NCI-H1436 treated with DMSO at 0.1 percent for 48 hours (cell line): Measurements from ENCODE around the gene C19orf38.
"Not testable (repeated sequence)": the region's sequence is repeated elsewhere in the genome, so short reads cannot be mapped to it uniquely, and the experiment has no call there.

Experiments used
- DNase-seq: peaks from one replicate; lab custom pipeline; 2025; lab: John Stamatoyannopoulos, UW

The C19orf38 gene

DNA sequence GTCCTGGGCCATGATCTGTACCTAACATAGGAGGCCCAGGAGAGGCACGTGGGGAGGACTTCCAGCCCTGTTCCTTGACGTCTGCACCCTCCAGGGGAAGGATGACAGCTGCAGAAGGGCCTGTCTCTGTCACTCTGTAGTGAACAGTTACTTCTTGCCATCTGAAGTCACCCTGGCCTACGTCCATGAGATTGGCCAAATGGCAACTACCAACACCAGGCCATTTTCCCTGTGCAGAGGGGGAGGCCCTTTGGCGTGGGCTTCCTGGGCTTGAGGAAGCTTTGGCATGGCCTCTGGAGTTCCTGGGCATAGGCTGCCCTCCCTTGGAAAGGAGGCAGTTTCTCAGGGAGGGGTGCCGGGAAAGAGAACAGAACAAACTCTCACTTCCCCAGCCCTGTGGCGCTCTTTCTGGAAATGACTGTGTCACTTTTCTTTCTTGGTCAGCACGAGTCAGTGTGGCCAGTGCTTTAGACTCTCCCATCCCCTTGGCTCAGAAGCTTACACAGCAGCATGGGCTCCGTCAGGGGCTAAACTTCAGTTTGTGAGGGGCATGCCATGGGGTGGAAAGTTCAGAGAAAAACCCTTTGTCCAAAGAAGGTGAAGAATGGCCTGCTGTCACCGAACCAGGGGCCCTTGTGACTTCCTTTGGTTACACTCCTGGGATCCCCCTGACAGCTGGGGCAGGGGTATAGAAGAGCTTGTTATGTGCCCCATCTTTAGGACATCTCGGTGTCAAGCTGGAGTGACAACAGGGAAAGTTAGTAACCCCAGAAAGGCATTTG is 28.4 kb downstream of the C19orf38 start:
- no peak for DNase-seq

DNA sequence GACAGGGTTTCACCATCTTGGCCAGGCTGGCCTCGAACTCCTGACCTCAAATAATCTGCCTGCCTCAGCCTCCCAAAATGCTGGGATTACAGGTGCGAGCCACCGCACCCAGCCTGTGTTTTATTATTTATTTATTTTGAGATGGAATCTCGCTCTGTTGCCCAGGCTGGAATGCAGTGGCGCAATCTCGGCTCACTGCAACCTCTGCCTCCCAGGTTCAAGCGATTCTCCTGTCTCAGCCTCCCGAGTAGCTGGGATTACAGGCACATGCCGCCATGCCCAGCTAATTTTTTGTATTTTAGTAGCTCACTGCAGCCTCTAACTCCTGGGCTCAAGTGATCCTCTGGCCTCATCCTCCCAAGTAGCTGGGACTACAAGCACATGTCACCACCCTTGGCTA is 29.4 kb downstream of the C19orf38 start:
- DNase-seq = not testable (repeated sequence)

DNA sequence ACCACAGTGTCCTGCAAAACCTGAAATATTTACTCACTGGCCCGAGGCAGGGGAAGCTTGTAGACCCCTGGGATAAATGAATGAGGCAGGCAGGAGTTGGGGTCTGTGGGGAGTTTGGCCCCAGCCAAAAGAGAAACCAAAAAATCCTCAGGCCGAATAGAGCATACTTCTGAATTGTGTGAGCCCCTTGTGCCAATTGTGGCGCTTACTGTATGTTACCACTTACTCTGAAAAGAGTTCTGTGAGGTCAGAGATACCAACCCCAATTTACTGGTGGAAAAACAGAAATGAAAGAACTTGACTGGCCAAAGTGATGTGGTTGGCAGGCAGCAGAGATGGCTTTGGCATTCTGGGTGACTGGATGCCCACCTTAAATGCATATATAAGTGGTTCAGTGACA is 30.0 kb downstream of the C19orf38 start:
- DNase-seq = no peak

DNA sequence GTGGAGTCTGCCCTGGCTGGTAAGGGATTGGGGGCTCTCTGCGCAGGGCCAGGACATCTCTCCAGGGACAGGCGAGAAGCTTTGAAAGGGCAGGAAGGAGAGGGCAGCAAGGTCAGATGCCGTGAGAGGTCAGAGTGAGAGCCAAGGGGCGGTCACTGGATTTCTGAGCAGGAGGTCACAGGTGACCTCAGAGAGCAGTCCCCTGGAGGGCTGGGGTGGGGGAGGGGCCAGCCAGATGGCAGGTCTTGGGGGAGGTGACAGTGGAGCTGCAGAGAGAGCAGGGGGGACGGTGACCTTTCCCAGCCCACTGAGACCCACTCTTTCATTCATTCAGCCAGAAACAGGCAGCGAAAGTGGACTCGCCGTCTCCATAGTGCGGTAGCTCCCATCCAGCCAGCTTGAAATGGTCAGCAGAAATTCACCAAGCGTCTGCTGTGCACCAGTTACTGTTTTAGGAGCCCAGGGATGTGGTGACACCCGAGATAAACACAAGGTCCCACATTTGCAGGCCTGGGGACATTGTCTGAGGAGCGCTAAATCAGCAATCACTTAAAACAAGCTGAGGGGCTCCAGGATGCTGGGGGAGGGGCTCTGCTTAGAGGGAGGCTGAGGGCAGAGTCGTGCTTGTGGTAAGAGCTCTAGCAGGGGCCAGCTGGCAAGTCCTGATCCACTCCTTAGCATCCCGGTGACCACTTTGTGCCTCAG is 33.3 kb downstream of the C19orf38 start:
- DNase-seq = no peak

DNA sequence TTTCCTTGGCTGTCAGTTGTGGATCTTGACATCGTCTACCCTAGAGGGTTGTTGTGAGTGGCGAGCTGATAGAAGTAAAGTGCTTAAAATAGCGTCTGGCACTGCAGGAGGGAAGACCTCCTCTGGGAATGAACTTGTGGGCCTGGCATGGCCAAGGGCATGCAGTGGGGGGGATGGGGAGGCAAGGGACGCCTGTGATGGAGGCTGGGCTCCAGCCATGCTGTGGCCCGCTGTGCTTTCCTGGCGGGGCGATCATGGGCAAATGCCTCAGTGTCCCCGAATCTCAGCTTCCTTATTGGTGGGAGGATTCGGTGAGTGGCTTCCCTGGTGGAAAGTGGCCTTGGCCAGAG is 33.9 kb downstream of the C19orf38 start:
- no peak for DNase-seq

DNA sequence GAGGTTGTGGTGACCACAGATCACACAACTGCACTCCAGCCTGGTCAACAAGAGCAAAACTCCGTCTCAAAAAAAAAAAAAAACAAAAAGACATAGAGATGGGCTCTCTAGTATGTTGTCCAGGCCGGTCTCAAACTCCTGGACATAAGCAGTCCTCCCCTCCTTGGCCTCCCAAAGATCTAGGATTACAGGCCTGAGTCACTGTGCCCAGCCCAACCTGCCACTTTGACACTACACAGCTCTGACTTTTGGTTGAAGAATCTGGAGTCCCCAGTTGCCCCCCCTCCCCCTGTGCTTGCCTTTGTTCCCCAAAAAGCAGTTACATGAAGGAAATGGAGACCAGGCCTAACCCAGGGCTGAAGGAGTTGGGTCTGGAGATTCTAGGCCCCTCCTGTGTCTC is 36.1 kb downstream of the C19orf38 start:
- no peak for DNase-seq

DNA sequence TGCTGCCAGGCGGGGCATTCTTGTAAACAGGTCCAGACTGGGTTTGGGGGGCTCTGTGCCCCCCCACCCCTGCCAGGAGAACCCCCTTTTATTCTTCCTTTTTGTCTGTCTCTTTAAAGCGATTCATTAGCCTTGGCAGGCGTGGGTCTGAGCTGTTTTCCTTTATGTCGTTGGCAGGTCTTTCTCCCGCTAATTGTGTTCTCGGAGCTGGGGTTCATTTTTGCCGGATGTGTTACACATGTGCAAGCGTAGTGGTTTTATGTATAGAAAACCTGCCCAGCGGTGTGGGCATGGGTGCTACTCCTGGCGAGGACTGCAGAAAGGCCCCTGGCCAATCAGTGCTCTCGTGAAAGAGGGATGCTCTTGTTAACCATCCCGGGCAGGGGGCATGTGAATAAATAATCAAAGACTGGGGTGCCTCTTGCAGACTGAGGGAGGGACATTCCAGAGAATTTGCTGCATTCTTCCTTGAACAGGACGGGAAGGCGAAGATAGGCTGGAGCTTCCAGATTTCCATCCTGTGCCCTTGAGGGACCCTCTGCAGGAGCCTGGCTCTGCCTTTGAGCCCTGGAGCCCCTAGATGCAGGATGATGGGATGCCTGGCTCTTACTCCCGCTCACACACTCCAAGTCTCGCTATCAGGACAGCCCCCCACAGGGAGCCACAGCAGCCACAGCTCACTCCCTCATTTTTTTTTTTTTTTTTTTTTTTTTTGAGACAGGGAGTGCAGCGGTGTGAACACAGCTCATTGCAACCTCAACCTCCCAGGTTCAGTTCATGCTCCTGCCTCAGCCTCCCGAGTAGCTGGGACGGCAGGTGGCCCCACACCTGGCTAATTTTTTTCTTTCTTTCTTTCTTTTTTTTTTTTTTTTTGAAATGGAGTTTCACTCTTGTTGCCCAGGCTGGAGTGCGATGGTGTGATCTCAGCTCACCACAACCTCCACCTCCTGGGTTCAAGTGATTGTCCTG is 37.3 kb downstream of the C19orf38 start:
- DNase-seq = no peak

DNA sequence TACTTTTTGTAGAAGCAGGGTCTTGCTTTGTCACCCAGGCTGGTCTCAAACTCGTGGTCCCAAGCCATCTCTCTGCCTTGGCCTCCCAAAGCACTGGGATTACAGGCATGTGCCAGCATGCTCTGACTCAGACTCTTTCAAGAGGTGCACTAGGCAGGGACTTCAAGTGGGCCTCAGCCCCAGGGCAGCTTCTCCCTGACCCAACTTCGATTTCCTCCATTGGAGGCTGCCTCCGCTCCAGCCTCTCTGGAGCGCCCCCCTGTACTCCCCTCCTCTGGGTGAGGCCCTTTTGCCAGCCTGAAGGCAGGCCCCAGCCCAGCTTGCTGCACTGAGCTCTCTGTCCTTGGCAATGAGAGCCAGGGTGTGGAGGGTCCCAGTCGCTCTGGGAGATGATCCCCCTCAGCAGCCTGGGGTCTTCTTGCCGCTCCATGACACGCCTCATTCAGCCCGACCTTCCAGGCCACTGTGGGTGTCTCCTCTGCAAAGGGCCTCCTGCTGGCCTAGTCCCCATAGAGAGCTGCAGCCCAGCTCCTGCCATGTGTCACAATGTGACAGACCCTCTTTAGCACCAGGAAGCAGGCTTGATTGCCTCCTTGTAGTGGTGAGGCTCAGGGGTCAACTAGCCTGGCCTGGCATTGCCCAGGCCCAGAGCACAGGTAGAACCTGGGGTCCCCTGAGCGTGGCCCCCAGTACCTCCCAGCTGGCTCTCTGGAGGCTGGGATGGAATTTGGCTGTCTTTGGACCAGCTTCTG is 39.6 kb downstream of the C19orf38 start:
- no peak for DNase-seq

DNA sequence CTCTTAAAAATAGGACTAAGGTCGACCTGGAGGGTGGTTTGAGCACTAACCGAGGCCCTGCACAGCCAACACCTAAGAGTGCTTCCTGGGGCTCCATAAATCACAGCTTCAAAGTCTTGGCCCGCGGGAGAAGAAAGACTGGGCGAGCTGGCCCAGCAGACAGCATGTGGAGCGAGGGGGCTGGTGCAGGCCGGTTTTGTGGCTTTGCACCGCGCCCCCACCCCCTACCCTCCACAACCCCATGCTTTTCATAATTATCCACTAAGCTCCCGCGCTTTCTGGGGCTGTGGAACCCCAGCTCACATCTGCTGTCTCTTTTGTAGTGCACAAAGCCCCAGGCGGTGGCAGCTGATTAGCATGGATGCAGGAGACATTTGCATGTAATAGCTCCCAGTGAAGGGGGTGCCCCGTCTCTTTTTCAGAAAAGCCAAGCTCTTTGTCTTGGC is 40.2 kb downstream of the C19orf38 start:
- DNase-seq = peak; percentile 58

DNA sequence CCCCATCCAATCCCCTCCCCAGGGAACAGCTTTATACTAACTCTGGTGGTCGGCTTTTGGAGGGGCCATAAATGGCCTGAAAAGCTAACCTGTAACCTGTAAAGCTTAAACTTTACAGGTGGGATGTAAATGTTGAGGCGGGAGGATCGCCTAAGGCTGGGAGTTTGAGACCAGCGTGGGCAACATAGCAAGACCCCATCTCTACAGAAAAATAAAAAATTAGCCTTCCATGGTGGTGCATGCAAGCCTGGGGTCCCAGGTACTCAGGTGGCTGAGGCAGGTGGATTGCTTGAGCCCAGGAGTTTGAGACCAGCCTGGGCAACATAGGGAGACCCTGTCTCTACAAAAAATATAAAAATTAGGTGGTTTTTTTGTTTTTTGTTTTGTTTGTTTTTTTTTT is 41.7 kb downstream of the C19orf38 start:
- no peak for DNase-seq

DNA sequence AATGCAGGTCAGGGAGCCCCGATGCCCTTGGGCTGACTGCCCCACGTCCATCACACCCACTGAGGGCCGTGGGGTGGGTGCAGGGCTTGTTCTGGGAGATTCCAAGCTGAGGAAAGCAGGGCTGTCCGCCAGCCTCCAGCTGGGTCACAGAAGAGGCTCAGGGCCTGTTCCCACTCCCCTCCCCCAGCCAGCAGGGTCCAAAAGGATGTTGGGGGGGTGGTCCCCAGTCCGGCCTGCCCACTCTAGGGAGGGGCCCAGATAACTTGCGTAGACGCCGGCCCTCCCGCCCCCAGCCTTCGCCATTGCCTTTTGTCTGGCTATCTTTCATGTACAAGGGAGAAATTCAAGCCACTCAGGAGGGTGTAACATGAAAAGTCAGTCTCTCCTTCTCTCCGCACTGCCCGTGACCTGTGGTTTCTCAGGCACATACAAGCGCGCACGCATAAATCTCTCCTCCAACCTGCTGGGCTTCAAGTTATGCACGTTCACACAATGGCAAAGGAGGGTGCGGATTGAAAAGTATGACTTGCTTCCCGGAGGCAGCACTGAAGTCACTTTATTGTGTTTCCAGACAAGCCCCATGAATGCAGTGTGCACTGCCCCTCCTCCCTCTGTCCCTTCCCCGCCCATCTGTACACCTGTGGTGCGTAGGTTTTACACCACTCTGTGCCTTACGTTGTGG is 43.3 kb downstream of the C19orf38 start:
- DNase-seq = no peak

DNA sequence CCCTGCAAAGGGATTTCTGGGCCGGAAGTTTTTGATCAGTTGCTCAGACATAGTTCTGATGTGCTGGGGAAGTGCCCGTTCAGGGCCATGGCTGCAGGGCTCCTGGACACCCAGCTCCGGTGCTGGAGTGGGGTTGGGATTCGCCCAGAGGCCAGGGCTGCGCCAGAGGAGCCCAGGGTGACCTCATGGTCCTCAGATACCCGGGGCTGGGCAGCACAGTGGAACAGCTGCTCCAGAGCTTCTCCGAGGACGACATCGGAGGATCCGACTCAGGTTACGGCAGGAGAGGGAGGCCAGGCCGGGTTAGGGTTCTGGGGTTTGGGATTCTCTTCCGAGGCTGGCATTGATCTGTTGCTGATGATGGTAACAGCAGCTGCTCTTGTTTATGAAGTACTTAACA is 44.0 kb downstream of the C19orf38 start:
- no peak for DNase-seq

DNA sequence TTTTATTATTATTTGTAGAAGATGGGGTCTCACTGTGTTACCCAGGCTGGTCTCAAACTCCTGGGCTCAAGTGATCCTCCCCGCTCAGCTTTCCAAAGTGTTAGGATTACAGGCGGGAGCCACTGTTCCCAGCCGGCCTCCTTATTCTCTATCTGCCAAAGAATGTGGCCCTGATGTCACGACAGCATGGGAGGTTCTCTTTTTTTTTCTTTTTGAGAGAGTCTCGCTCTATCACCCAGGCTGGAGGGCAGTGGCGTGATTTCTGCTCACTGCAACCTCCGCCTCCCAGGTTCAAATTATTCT is 46.6 kb downstream of the C19orf38 start:
- DNase-seq = no peak

DNA sequence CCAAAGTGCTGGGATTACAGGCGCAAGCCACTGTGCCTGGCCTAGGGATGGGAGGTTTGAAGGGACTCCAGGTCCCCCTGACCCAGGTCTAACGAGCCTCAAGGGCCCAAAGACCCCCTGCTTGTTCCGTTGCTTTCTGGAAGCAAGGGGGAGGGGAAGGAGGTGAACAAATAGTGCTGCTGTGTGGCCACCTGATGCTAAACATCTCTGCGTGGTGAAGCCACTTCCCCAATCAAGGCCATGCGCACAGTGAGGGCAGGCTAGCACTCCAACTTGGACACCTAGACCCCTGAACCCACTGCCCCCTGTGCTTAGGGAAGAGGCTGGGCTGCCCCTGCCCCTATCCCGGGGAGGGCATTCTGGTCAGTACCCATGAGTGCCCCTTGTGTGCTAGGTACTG is 47.1 kb downstream of the C19orf38 start:
- DNase-seq = no peak

DNA sequence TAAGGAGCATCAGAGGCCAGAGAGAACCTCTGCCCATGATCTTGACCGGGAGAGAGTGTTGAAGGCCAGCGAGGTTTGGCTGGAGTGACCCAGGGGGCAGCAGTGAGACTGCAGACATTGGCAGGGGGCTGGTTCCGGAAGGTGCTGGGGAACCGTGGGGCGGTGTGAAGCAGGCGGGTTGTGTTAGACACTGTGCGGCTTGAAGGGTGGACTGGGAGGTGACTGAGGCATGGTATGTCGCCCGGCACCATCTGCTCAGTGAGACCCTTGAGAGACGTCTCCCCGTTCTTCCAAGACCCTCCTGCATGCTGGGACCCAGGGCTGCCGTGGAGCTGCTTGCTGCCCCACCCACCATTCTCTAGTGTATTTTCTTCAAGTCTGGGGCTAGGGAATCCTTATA is 47.7 kb downstream of the C19orf38 start:
- DNase-seq = no peak

DNA sequence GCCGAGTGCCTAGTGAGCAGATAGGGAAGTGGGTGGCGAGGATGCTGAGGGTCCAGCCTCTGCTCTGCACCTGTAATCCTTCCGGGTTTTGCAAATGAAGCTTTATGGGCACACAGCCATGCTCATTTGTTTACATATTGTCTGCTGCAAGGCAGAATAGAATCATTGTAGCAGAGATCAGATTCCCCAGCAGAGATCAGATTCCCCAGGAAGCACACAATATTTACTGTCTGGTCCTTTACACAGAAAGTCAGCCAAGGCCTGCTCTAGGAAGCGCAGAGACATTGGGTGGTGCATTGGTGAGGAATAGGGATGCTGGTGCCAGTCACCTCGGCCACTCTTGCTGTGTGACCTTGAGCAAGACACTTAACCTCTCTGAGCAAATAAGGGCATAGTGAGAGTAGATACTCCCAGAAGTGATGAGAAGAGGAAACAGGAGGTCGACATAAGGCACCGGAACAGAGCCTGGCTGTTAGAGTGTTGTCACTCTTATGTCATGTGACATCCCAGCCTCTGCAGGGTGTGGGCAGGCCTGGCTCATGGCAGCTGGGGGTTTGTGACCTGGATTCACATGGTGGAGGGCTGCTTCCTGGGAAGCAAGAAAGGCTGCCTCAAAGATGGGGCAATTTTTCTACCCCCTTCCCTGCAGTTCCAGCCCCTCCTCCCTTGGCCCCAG is 48.8 kb downstream of the C19orf38 start:
- no peak for DNase-seq

DNA sequence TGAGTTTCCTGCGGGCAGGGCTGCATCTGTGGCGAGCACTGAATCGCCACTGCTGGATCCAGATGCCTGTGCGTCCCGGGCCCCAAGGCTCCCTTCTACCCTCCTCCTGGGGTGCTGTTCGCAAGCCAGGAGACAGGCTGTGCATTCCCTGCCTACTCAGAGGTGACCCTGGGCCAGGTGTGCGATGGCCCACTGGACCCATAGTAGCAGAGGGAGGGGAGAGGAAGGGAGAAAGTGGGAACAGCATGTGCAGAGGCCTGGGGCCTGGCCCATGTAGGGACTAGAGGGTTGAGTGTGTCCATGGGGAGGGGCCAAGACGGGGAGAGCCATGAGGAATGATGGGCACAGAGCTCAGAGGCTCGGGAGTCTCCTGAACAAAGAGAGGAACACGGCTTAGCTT is 50.4 kb downstream of the C19orf38 start:
- no peak for DNase-seq

DNA sequence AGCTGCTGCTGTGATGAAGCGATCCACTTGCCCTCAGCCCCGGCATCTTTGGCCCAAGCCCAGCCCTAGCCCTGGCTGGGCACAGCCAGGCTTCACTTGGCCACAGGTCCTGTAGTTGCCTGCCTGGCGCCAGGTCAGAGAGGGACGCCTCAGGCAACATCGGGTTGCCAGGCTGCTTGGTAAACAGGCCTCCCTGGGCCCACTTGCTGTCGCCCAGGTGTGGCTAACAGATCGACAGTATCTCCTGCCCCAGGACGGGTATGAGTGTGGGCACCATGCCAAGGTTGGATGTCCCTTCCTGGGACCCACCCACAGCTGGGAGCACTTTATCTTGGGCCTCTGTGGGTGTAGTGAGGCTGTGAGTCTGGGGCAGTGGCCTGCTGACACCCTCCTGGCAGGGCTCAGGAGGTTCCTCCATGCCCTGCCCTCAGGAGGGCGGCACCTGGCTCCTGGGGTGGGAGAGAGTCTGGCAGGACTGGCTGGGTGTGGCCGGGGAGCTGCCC is 51.0 kb downstream of the C19orf38 start:
- no peak for DNase-seq

DNA sequence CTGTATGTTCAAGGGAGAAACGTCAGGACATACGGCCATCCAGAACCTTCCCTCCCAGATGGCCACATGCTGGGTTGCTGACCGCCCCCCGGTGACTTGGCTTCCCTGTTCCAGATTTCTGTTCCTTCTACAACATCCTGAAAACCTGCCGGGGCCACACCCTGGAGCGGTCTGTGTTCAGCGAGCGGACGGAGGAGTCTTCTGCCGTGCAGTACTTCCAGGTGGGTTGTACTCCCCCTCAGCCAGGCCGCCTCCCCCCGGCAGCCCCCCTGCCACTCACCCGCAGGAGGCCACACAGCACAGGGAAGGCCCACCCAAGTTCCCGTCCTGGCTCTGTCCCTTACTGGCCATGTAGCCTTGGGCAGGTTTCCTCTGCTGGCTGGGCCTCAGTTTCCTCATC is 59.7 kb downstream of the C19orf38 start:
- DNase-seq = no peak

DNA sequence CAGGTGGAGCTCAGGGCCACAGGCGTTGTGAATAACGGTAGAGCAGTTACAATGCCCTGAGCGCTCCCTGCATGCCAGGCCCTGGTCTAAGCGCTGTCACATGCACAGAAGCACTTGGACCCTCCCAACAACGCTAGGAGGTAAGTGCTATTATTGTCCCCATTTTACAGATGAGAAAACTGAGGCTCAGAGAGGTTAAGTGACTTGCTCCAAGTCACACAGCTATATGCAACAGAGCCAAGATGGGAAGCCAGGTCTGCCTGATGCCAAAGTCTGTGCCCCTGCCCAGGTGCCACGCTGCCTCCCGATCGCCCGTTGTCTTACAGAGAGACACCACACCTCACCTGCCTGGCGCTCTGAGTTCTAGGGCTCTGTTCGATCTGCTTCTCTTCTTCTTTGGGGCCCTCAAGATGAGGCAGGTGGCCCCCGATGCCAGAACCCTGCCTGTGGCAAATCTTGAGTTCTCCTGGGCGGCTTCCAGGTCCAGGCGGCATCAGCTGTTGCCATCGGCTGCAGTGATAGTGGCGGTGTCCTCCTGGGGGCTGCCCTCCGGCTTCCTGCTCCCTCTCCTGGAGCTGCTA is 60.3 kb downstream of the C19orf38 start:
- no peak for DNase-seq
